GM12875 (cell line): ENCODE measurements around the gene BRD8.

Source experiments
- H3K4me3 ChIP-seq: one replicate; pipeline ENCODE4 v1.5.1; 2011; ENCODE audit warnings: low read depth, low read length, control low read depth
- CTCF ChIP-seq: IDR thresholded peaks from 2 replicates; pipeline ENCODE4 v1.5.1; 2011; ENCODE audit warnings: low read depth, mild to moderate bottlenecking, control low read depth, inconsistent platforms, low read length, moderate library complexity, borderline replicate concordance; ENCODE audit not compliant: insufficient read depth

BRD8 gene

DNA sequence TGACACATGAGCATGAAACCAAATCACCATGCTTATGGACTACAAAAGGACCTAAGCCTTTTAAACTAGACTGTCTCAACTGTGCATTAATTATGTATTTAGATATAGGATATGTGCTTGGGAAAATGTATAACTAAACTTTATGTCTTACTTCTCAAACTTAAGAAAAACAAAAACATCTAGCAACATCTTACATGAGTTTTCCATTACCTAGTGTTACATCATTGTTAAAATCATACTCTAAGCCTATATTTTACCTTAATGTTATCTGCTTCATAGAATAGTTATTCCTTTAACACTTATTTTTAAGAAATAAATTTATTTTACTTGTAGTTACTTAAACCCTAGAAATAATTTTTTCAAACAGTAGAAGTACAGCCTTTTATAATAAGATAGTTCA, 63.2 kb downstream of the BRD8 start:
- no peak for TF ChIP-seq CTCF

DNA sequence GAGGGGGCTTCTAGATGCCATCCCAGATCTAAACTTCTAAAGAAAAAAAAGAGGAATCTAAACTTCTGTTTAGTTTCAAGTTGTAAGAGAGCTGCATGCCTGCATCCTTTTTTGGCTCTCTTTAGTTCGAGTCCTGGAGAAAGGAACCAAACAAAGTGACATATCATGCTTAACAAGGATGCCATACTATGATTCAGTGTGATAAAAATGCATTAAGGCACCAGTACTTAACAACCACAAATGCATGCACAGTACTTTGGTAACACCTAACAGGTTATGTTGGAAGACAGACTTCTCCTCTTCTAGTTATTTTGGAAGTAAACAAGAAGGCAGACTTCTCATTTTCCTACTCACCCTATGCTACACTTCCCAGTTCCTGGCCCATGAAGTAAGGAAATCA, 66.5 kb downstream of the BRD8 start:
- TF ChIP-seq CTCF, result no peak
- H3K4me3 ChIP-seq, result no peak overlapping the region

More for the DNA sequence above, 63.2 kb downstream of the BRD8 start:
- H3K4me3 ChIP-seq, result no peak overlapping the region

- H3K4me3 ChIP-seq, result no peak overlapping the region
- TF ChIP-seq CTCF, result no peak
These were observed 67.2 kb downstream of the BRD8 start for GRCh38 chr5:138111181-138111580.

- H3K4me3 ChIP-seq, result no peak overlapping the region
- TF ChIP-seq CTCF, result no peak
These were observed 68.0 kb downstream of the BRD8 start for GRCh38 chr5:138110266-138110963.

DNA sequence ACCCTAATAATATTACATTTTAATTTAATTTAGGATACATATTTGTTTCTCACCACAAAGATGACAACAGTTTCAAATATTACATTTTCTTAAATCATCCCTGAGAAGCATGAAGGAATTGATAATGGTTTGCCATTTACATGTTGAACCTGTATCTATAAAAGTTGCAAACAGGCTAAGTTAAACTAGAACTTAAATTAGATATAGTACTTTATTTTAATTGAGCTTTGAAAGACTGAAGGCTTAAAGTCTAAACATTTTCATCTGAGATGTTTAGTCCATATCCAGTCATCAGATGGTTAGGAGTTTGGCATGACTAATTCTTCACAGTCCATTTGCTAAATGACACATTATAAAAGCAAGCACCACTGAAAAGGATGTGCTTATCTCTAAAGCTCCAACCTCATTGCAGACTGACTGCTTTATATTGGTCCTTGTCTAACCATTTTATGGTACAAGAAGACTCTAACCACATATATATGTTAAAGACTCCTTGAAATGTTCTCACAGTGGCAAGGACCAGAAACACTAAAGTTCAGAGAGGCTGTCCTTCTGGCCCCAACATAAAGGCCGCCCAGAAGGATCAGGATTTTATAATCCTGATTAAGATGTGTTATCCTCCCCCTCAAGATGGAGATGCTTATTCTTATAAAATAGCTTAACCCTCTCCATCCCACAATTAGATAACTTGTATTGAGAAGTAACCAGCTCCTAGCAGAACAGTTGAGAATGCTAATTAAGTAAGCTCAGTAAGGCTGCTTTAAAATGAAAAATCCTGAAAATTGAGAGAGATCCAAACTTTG, 68.8 kb downstream of the BRD8 start:
- TF ChIP-seq CTCF, result no peak
- H3K4me3 ChIP-seq, result no peak overlapping the region

DNA sequence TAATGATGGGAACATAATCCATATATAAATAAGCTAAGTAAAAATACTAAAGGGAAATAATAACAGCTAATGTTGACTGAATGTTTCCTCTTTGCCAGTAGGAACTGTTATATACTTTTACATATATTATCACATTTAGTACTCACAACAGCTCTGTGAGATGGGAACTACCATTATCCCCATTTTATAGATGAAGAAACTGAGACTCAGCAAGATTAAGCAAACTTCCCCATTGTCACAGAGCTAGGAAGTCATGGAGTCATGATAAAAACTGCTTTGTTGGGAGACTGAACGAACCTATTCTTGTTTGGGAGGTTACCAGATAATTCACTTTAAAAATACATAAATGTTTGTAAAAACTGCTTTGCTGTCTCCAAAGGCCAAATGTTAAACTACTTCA, 71.2 kb downstream of the BRD8 start:
- no peak for TF ChIP-seq CTCF

DNA sequence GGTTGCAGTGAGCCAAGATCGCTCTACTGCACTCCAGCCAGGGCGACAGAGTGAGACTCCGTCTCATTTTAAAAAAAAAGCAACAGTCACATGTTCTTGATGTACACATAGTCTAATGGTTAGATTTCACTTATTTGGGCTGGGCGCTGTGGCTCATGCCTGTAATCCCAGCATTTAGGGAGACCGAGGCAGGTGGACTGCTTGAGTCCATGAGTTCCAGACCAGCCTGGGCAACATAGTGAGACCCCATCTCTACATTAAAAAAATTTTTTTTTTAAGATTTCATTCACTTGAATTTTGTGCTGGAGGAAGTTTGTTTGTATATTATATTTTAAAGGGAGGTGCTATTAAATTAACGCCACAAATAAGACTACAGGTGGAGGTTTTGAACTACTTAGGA, 72.7 kb downstream of the BRD8 start:
- no peak for TF ChIP-seq CTCF

More for the DNA sequence above, 71.2 kb downstream of the BRD8 start:
- no peak overlapping the region for H3K4me3 ChIP-seq

More for the DNA sequence above, 72.7 kb downstream of the BRD8 start:
- H3K4me3 ChIP-seq, result no peak overlapping the region
